GM12878 (cell line): ENCODE data around the gene CFAP45.

Experiments used
- CTCF ChIP-seq, 3 experiments: IDR thresholded peaks in 2 of 3; conservative IDR thresholded peaks in 1 of 3; 2 replicates each; pipeline ENCODE4 v1.5.1; 2011; ENCODE audit warnings: low read depth in 3 of 3, low read length in 3 of 3, mild to moderate bottlenecking in 3 of 3, control low read depth in 2 of 3, moderate library complexity in 2 of 3, inconsistent platforms in 1 of 3, mixed read lengths in 1 of 3; ENCODE audit not compliant: control insufficient read depth in 2 of 3, insufficient read depth in 1 of 3; ENCODE audit errors: extremely low read depth in 1 of 3
- MAX ChIP-seq: IDR thresholded peaks from 2 replicates; pipeline ENCODE4 v1.6.1; 2012; ENCODE audit warnings: low read depth, low read length, improper control_type of control experiment
- NBN ChIP-seq: fragments of 450-650 bp; IDR thresholded peaks from 2 replicates; pipeline ENCODE4 v1.6.1; 2016
- POLR2A ChIP-seq: IDR thresholded peaks from 2 replicates; pipeline ENCODE4 v1.6.1; 2011; ENCODE audit warnings: low read depth, mild to moderate bottlenecking, low read length
- TAF1 ChIP-seq: IDR thresholded peaks from 2 replicates; pipeline ENCODE4 v1.6.1; 2011; ENCODE audit warnings: mild to moderate bottlenecking, low read depth, low read length, borderline replicate concordance

- TF ChIP-seq CTCF (IDR thresholded peaks at IDR 0.05 in 2 of 3, conservative IDR thresholded peaks at IDR 0.05 in 1 of 3; ENCODE audit: control insufficient read depth in 2 of 3, extremely low read depth in 1 of 3, insufficient read depth in 1 of 3, low read depth in 3 of 3, low read length in 3 of 3) (no peak), NBN (no peak), MAX (no peak), TAF1 (no peak), POLR2A (no peak)
Measured at GRCh38 chr1:159890390-159890789, 9.6 kb downstream of the CFAP45 start.
